BE2C (cell line): ENCODE data around the gene SPATA2.

ENCODE experiments used
- DNase-seq: peaks from one replicate; pipeline ENCODE4 v3.0.0-alpha.2; 2020
- H3K27me3 ChIP-seq: fragments of 250-450 bp; sonication (Bioruptor Pico); 2 replicates; pipeline ENCODE4 v1.5.1; 2020; ENCODE audit warnings: mild to moderate bottlenecking
- H3K36me3 ChIP-seq: fragments of 250-450 bp; sonication (Bioruptor Pico); 2 replicates; pipeline ENCODE4 v1.5.1; 2020; ENCODE audit warnings: mild to moderate bottlenecking
- H3K4me1 ChIP-seq: fragments of 250-450 bp; sonication (Bioruptor Pico); 2 replicates; pipeline ENCODE4 v1.5.1; 2020
- H3K4me3 ChIP-seq: 2 replicates; pipeline ENCODE4 v1.5.1; 2011; ENCODE audit warnings: low read depth, low read length
- H3K9me3 ChIP-seq: fragments of 250-450 bp; sonication (Bioruptor Pico); 2 replicates; pipeline ENCODE4 v1.5.1; 2020
- CTCF ChIP-seq: IDR thresholded peaks from 2 replicates; pipeline ENCODE4 v1.5.1; 2012; ENCODE audit warnings: mild to moderate bottlenecking, low read depth, low read length

Gene SPATA2

GRCh38 chr20:49935746-49936152 lies 20.4 kb upstream of the SPATA2 start:
- Histone ChIP-seq H3K36me3 (peaks cover 26% of the 10 kb centered on the region), H3K4me3 (peak overlapping the region; percentile 99), H3K4me1 (peaks cover 13% of the 10 kb centered on the region), H3K9me3 (no peaks in the 10 kb centered on the region), H3K27me3 (no peaks in the 10 kb centered on the region)
- no peak for DNase-seq
- TF ChIP-seq CTCF = no peak

GRCh38 chr20:49929142-49929494 lies 13.8 kb upstream of the SPATA2 start:
- Histone ChIP-seq H3K27me3 (no peaks in the 10 kb centered on the region), H3K4me3 (no peak overlapping the region), H3K9me3 (no peaks in the 10 kb centered on the region), H3K36me3 (no peaks in the 10 kb centered on the region), H3K4me1 (no peaks in the 10 kb centered on the region)
- no peak for TF ChIP-seq CTCF
- no peak for DNase-seq

DNA sequence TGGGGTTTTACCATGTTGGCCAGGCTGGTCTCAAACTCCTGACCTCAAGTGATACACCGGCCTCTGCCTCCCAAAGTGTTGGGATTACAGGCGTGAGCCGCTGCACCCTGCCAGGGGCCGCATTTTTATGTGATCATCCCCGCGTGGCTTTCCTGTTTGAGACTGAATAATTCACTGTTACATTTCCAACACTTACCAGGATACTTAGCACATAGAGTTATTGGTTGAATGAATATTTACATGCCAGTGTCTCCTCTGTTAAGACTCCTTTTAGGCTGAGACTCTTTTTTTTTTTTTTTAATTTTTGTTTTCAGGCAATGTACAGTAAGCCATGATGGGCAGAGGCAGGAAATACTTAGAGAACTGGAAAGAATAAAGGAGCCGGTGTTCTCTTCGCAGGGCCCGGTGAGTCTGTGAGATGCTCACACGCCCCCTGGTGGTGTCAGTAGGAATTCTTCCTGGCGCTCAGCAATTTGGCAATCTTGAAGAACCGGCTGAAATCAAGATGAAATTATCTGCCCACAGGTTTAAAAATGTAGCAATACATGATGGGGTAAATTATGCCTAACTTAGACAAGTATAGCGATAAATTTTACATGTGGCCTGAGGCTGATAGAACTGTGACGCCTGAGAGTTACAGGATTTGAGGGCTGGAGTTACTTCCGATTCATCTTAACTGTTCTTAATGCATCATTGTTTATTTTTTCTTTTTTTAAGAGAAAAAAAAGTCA lies 13.2 kb upstream of the SPATA2 start:
- Histone ChIP-seq H3K4me3 (no peak overlapping the region), H3K36me3 (no peaks in the 10 kb centered on the region), H3K27me3 (no peaks in the 10 kb centered on the region), H3K4me1 (no peaks in the 10 kb centered on the region), H3K9me3 (no peaks in the 10 kb centered on the region)
- peak; percentile 79 for DNase-seq
- TF ChIP-seq CTCF = peak; percentile 94

GRCh38 chr20:49925901-49926454 lies 10.6 kb upstream of the SPATA2 start:
- H3K36me3 ChIP-seq = no peaks in the 10 kb centered on the region
- H3K4me1 ChIP-seq = no peaks in the 10 kb centered on the region
- H3K4me3 ChIP-seq = no peak overlapping the region
- H3K27me3 ChIP-seq = no peaks in the 10 kb centered on the region
- no peak for DNase-seq
- TF ChIP-seq CTCF = no peak
- no peaks in the 10 kb centered on the region; the same call in 1 of the 2 replicates for H3K9me3 ChIP-seq

DNA sequence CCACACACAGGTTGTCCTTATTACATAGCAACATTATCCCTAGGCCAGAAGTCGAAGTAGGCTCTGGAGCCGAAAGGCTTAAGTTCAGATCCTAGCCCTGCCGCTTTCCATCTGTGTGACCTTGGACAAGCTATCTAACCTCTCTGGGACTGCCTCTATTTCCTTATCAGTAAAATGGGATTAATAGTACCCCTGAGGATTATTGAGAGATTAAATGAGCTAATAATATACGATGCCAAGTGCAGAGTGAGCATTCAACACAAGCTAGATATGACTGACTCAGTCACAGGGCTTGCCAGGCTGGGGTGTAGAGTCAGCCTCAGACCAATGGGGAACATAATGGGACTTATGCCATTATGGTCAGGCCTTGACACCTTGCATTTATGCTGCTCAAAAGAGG lies 8.9 kb upstream of the SPATA2 start:
- no peaks in the 10 kb centered on the region; the same call in 1 of the 2 replicates for H3K9me3 ChIP-seq
- no peaks in the 10 kb centered on the region; the same call in 1 of the 2 replicates for H3K4me1 ChIP-seq
- DNase-seq = no peak
- no peak for TF ChIP-seq CTCF
- H3K27me3 ChIP-seq = no peaks in the 10 kb centered on the region
- H3K36me3 ChIP-seq = no peaks in the 10 kb centered on the region
- no peak overlapping the region for H3K4me3 ChIP-seq

GRCh38 chr20:49919461-49919860 lies 4.1 kb upstream of the SPATA2 start:
- peaks cover 5% of the 10 kb centered on the region; the same call in 1 of the 2 replicates for H3K36me3 ChIP-seq
- no peaks in the 10 kb centered on the region; the same call in 1 of the 2 replicates for H3K9me3 ChIP-seq
- no peaks in the 10 kb centered on the region for H3K27me3 ChIP-seq
- DNase-seq = no peak
- no peak for TF ChIP-seq CTCF
- H3K4me1 ChIP-seq = peaks cover 4% of the 10 kb centered on the region; the same call in 1 of the 2 replicates
- H3K4me3 ChIP-seq = no peak overlapping the region
